Suprapubic skin (tissue), 4 donors: ENCODE measurements around the gene IFFO2. TPM values are rescaled to one million over a fixed set of nuclear protein-coding genes. Genes with fewer than 3 reads are reported as not detected.
A peak's percentile ranks its signal among the peaks of the same experiment; 100 is the strongest.

Experiments
- DNase-seq, 2 donors: peaks; one replicate each; pipeline ENCODE4 v3.0.0-alpha.2; 2019; ENCODE audit warnings: low spot score in 2 of 2
- H3K27ac ChIP-seq: fragments of 200-600 bp; sonication (generic); one replicate; pipeline ENCODE4 v1.5.1; 2019
- H3K27me3 ChIP-seq: fragments of 200-600 bp; sonication (generic); one replicate; pipeline ENCODE4 v1.5.1; 2019
- H3K36me3 ChIP-seq: fragments of 200-600 bp; sonication (generic); one replicate; pipeline ENCODE4 v1.5.1; 2019
- H3K4me1 ChIP-seq: fragments of 200-600 bp; sonication (generic); one replicate; pipeline ENCODE4 v1.5.1; 2019
- H3K4me3 ChIP-seq: fragments of 200-600 bp; sonication (generic); one replicate; pipeline ENCODE4 v1.5.1; 2019; ENCODE audit warnings: mild to moderate bottlenecking
- H3K9me3 ChIP-seq: fragments of 200-600 bp; sonication (generic); one replicate; pipeline ENCODE4 v1.5.1; 2019
- EP300 ChIP-seq: sonication (generic); formaldehyde crosslinking; IDR thresholded peaks from one replicate; pipeline ENCODE4 v1.6.1; 2017; ENCODE audit warnings: antibody characterized with exemption
- POLR2A ChIP-seq, 2 donors: fragments of 450-650 bp; IDR thresholded peaks; one replicate each; pipeline ENCODE4 v1.6.1; 2017; ENCODE audit warnings: antibody characterized with exemption in 2 of 2, mild to moderate bottlenecking in 2 of 2, moderate library complexity in 2 of 2
- POLR2AphosphoS5 ChIP-seq, 3 donors: sonication (generic); formaldehyde crosslinking; IDR thresholded peaks; one replicate each; pipeline ENCODE4 v1.6.1; 2017; ENCODE audit warnings: antibody characterized with exemption in 3 of 3
- WGBS: methylation state at CpG from one replicate; pipeline ENCODE4 v1.1.5; 2018; 5-methylcytosine and 5-hydroxymethylcytosine counted together
- total RNA-seq, 4 donors: library from RNA; depleted of rRNA; stranded (reverse); fragments of >200 nt; gene quantifications; one replicate each; pipeline ENCODE4 v1.1.0, GENCODE V29; 2016
- TF ChIP-seq, protein P1 (sequence below), 2 donors: fragments of 200-600 bp in 1 of 2; fragments of 450-650 bp in 1 of 2; sonication (generic) in 1 of 2; IDR thresholded peaks; one replicate each; pipeline ENCODE4 v1.5.1; 2016 to 2019; ENCODE audit warnings: antibody characterized with exemption in 2 of 2, mild to moderate bottlenecking in 1 of 2, moderate library complexity in 1 of 2

IFFO2 gene
- total RNA-seq, 4 donors from 2014 or later, result 327 to 569 (median 449) TPM

GRCh38 chr1:18922848-18923755 lies 33.4 kb downstream of the IFFO2 start:
- no peak for DNase-seq
- no peaks in the 10 kb centered on the region for H3K9me3 ChIP-seq
- peaks cover 68% of the 10 kb centered on the region for H3K4me1 ChIP-seq
- H3K27ac ChIP-seq, result peak overlapping the region; percentile 70
- H3K36me3 ChIP-seq, result peaks cover 25% of the 10 kb centered on the region
- 50% methylated on average over 15 of the region's 18 CpGs for WGBS
- H3K4me3 ChIP-seq, result peak overlapping the region; percentile 17
- H3K27me3 ChIP-seq, result no peaks in the 10 kb centered on the region
- no peak for TF ChIP-seq EP300
- no peak for TF ChIP-seq POLR2AphosphoS5 (IDR thresholded peaks at IDR 0.05)
- TF ChIP-seq, protein P1, sequence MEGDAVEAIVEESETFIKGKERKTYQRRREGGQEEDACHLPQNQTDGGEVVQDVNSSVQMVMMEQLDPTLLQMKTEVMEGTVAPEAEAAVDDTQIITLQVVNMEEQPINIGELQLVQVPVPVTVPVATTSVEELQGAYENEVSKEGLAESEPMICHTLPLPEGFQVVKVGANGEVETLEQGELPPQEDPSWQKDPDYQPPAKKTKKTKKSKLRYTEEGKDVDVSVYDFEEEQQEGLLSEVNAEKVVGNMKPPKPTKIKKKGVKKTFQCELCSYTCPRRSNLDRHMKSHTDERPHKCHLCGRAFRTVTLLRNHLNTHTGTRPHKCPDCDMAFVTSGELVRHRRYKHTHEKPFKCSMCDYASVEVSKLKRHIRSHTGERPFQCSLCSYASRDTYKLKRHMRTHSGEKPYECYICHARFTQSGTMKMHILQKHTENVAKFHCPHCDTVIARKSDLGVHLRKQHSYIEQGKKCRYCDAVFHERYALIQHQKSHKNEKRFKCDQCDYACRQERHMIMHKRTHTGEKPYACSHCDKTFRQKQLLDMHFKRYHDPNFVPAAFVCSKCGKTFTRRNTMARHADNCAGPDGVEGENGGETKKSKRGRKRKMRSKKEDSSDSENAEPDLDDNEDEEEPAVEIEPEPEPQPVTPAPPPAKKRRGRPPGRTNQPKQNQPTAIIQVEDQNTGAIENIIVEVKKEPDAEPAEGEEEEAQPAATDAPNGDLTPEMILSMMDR (IDR thresholded peaks at IDR 0.05), result no peak
- TF ChIP-seq POLR2A (IDR thresholded peaks at IDR 0.05), result no peak

- Histone ChIP-seq H3K27me3 (no peaks in the 10 kb centered on the region), H3K4me3 (peak overlapping the region; percentile 17), H3K9me3 (no peaks in the 10 kb centered on the region), H3K36me3 (peaks cover 33% of the 10 kb centered on the region), H3K4me1 (peaks cover 61% of the 10 kb centered on the region), H3K27ac (peak overlapping the region; percentile 70)
- DNase-seq, result peak in 1 of 2 donors; percentile 89
- 33% methylated on average over 8 of the region's 8 CpGs for WGBS
- TF ChIP-seq, protein P1 (IDR thresholded peaks at IDR 0.05), result no peak
- no peak for TF ChIP-seq EP300
- no peak for TF ChIP-seq POLR2AphosphoS5 (IDR thresholded peaks at IDR 0.05)
- no peak for TF ChIP-seq POLR2A (IDR thresholded peaks at IDR 0.05)
These were observed 34.2 kb downstream of the IFFO2 start for GRCh38 chr1:18922319-18922726.

- TF ChIP-seq POLR2A (IDR thresholded peaks at IDR 0.05) (no peak), EP300 (no peak), POLR2AphosphoS5 (IDR thresholded peaks at IDR 0.05) (no peak)
- TF ChIP-seq, protein P1 (IDR thresholded peaks at IDR 0.05), result no peak
- H3K4me3 ChIP-seq, result no peak overlapping the region
- no peak for DNase-seq
- no peaks in the 10 kb centered on the region for H3K9me3 ChIP-seq
- peaks cover 54% of the 10 kb centered on the region for H3K4me1 ChIP-seq
- peaks cover 39% of the 10 kb centered on the region for H3K36me3 ChIP-seq
- no peaks in the 10 kb centered on the region for H3K27me3 ChIP-seq
- peak overlapping the region; percentile 70 for H3K27ac ChIP-seq
- WGBS, result 51% methylated on average over 14 of the region's 17 CpGs
These were observed 34.8 kb downstream of the IFFO2 start for GRCh38 chr1:18921516-18922251.

DNA sequence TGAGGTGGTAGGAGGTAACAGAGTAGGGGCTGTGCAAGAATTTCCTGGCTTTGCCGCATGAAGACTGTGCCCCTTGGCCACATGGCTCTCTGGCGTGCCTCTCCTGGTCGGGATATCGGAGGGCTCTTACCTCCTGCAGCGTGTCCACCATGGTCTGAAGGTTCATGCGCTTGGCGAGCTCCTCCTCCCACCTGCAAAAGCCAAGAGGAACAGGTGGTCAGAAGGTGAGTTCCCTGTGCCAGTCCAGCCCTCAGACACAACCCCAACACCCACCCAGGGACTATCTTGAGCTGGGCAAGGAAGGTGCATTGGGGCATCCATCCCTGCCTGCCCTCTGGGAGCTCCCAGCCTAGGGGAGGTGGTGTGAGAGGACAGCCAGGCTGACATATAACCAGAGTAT lies 35.5 kb downstream of the IFFO2 start:
- 80% methylated on average over 5 of the region's 7 CpGs for WGBS
- H3K27me3 ChIP-seq, result no peaks in the 10 kb centered on the region
- H3K36me3 ChIP-seq, result peaks cover 47% of the 10 kb centered on the region
- H3K27ac ChIP-seq, result no peak overlapping the region
- DNase-seq, result no peak
- TF ChIP-seq EP300, result no peak
- TF ChIP-seq, protein P1 (IDR thresholded peaks at IDR 0.05), result no peak
- no peak for TF ChIP-seq POLR2A (IDR thresholded peaks at IDR 0.05)
- TF ChIP-seq POLR2AphosphoS5 (IDR thresholded peaks at IDR 0.05), result no peak
- peaks cover 47% of the 10 kb centered on the region for H3K4me1 ChIP-seq
- H3K9me3 ChIP-seq, result no peaks in the 10 kb centered on the region
- no peak overlapping the region for H3K4me3 ChIP-seq

DNA sequence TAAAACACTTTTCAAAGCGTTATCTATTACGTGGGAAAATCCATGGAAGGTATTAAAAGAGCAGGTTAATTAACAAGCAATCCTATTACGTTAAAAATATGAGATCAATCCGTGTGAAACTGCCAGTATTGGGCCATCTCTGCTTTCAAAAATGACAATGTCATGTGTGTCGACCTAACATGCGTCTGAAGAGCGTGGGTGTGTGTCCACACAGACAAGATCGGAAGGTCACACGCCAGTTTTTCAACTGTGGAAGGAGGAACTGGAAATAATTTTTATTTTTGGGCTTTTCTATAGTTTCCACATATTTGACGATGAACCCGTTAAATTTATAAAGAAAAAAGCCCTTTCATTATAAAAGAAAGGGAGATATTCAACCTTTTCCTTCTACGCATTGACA lies 36.5 kb downstream of the IFFO2 start:
- Histone ChIP-seq H3K27ac (no peak overlapping the region), H3K36me3 (peaks cover 56% of the 10 kb centered on the region), H3K4me1 (peaks cover 42% of the 10 kb centered on the region), H3K9me3 (no peaks in the 10 kb centered on the region), H3K27me3 (no peaks in the 10 kb centered on the region), H3K4me3 (no peak overlapping the region)
- DNase-seq, result no peak
- 88% methylated on average over 12 of the region's 12 CpGs for WGBS
- TF ChIP-seq EP300 (no peak), POLR2AphosphoS5 (IDR thresholded peaks at IDR 0.05) (no peak)
